ENCODE measurements around the gene SLC35B2. TPM values are rescaled to one million over a fixed set of nuclear protein-coding genes. Genes with fewer than 3 reads are reported as not detected.

The SLC35B2 gene
- total and polyA plus RNA-seq, 9 of the 15 experiments (the other 6 are each of a cell fraction or from before 2014, with no cell fraction given), result 14.5 to 59.1 (median 47.1) TPM

- TF ChIP-seq ZNF395 (CRISPR knock-in tag; IDR thresholded peaks at IDR 0.05) (peak; percentile 79), GTF3C2 (IDR thresholded peaks at IDR 0.05; ENCODE audit: borderline replicate concordance, extremely low read depth, insufficient read length) (no peak), TAL1 (IDR thresholded peaks at IDR 0.05) (no peak), POLR2G (IDR thresholded peaks at IDR 0.05; ENCODE audit: low read depth, low read length) (peak; percentile 91), LEF1 (IDR thresholded peaks at IDR 0.05) (no peak), ILF3 (IDR thresholded peaks at IDR 0.05; ENCODE audit: borderline replicate concordance) (peak; percentile 58; the same call in 1 of the 2 replicates), HDGF (IDR thresholded peaks at IDR 0.05) (no peak), RBM34 (IDR thresholded peaks at IDR 0.05; ENCODE audit: borderline replicate concordance, insufficient read depth, low read length) (no peak), BRF2 (IDR thresholded peaks at IDR 0.05; ENCODE audit: borderline replicate concordance, insufficient read depth, insufficient read length) (no peak), LCOR (CRISPR knock-in tag; IDR thresholded peaks at IDR 0.05) (0 out of 2 replicates have a peak, but pooled peaks have one; percentile 41), SLC30A9 (CRISPR knock-in tag; IDR thresholded peaks at IDR 0.05) (no peak), NFE2L1 (tag; IDR thresholded peaks at IDR 0.05; ENCODE audit: borderline replicate concordance, low read depth) (no peak), NONO (IDR thresholded peaks at IDR 0.05; ENCODE audit: low read depth in 2 of 2, low read length in 1 of 2) (peak in 1 of 2 experiments; percentile 81; a peak in 2 of 4 replicates), CTCFL (IDR thresholded peaks at IDR 0.05; ENCODE audit: borderline replicate concordance, insufficient read depth, low read depth, low read length, poor library complexity, severe bottlenecking) (peak; percentile 97), HMGXB4 (CRISPR knock-in tag; IDR thresholded peaks at IDR 0.05) (0 out of 2 replicates have a peak, but pooled peaks have one; percentile 52)
Observed at GRCh38 chr6:44237813-44238433, 19.4 kb downstream of the SLC35B2 start (continued).

Data from K562 (cell line).